Measurements from ENCODE around the gene SKA3. TPM values are rescaled to one million over a fixed set of nuclear protein-coding genes. Genes with fewer than 3 reads are reported as not detected.

SKA3 gene
- polyA plus RNA-seq, 1 donor (not counting 4 experiments of a cell fraction or from before 2014, with no cell fraction given): 13.4 TPM

DNA sequence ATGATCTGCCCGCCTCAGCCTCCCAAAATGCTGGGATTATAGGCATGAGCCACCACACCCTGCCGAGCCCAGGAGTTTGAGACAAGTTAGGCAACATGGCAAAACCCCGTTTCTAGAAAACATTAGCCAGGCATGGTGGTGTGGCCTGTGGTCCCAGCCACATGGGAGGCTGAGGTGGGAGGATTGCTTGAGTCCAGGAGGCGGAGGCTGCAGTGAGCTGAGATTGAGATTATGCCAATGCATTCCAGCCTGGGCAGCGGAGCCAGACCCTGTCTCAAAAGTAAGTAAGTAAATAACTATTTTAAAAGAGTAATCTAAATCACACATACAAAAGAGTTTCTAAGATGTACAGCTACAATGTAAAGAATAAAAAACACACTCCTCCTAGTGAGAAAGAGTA, 41.9 kb downstream of the SKA3 start:
- dilution Hi-C loops (cut with MboI; ENCODE audit: extremely low pct_ligation_motif_present, low sequenced_read_pairs): no loop called here
- Histone ChIP-seq H3K4me3 (ENCODE audit: control insufficient read depth in 2 of 3, extremely low read depth in 1 of 3, insufficient read depth in 2 of 3, low read depth in 1 of 3, low read length in 3 of 3) (no peak overlapping the region), H3K4me2 (ENCODE audit: control insufficient read depth, extremely low read depth, insufficient read depth, low read depth, low read length) (no peak overlapping the region), H3K27ac (ENCODE audit: control insufficient read depth, insufficient read depth, low read length) (no peak overlapping the region), H3K9me3 (ENCODE audit: control insufficient read depth, low read depth, low read length) (no peaks in the 10 kb centered on the region), H3K9me1 (ENCODE audit: control insufficient read depth, extremely low read depth, insufficient read depth, low read length) (no peaks in the 10 kb centered on the region), H3K9ac (ENCODE audit: control insufficient read depth, extremely low read depth, insufficient read depth, low read length) (no peak overlapping the region), H4K20me1 (ENCODE audit: control insufficient read depth, extremely low read depth, insufficient read depth, low read length) (no peaks in the 10 kb centered on the region), H3K79me2 (ENCODE audit: control insufficient read depth, insufficient read depth, low read length) (no peaks in the 10 kb centered on the region), H3K27me3 (ENCODE audit: control insufficient read depth, extremely low read depth, insufficient read depth, low read length) (no peaks in the 10 kb centered on the region), H2AFZ (ENCODE audit: control insufficient read depth, low read length) (no peak overlapping the region), H3K36me3 (ENCODE audit: control insufficient read depth in 2 of 2, extremely low read depth in 1 of 2, insufficient read depth in 2 of 2, low read length in 2 of 2) (no peaks in the 10 kb centered on the region), H3K4me1 (ENCODE audit: control insufficient read depth, extremely low read depth, insufficient read depth, low read length) (peaks cover under 1% of the 10 kb centered on the region)
- FAIRE-seq (no peak), DNase-seq (ENCODE audit: low read depth, low spot score) (no peak)
- TF ChIP-seq EZH2 (IDR thresholded peaks at IDR 0.05; ENCODE audit: low read length): no peak
- TF ChIP-seq, protein P1, sequence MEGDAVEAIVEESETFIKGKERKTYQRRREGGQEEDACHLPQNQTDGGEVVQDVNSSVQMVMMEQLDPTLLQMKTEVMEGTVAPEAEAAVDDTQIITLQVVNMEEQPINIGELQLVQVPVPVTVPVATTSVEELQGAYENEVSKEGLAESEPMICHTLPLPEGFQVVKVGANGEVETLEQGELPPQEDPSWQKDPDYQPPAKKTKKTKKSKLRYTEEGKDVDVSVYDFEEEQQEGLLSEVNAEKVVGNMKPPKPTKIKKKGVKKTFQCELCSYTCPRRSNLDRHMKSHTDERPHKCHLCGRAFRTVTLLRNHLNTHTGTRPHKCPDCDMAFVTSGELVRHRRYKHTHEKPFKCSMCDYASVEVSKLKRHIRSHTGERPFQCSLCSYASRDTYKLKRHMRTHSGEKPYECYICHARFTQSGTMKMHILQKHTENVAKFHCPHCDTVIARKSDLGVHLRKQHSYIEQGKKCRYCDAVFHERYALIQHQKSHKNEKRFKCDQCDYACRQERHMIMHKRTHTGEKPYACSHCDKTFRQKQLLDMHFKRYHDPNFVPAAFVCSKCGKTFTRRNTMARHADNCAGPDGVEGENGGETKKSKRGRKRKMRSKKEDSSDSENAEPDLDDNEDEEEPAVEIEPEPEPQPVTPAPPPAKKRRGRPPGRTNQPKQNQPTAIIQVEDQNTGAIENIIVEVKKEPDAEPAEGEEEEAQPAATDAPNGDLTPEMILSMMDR (optimal IDR thresholded peaks at IDR 0.05 in 1 of 3, IDR thresholded peaks at IDR 0.05 in 1 of 3, conservative IDR thresholded peaks at IDR 0.05 in 1 of 3; ENCODE audit: extremely low read depth in 1 of 3, insufficient read depth in 2 of 3, low read length in 3 of 3): no peak

GRCh38 chr13:21133077-21133476, 43.3 kb downstream of the SKA3 start:
- no peak overlapping the region for H3K27ac ChIP-seq (ENCODE audit: control insufficient read depth, insufficient read depth, low read length)
- DNase-seq (ENCODE audit: low read depth, low spot score) (no peak), FAIRE-seq (no peak)
- H4K20me1 ChIP-seq (ENCODE audit: control insufficient read depth, extremely low read depth, insufficient read depth, low read length): no peaks in the 10 kb centered on the region
- dilution Hi-C loops (cut with MboI; ENCODE audit: extremely low pct_ligation_motif_present, low sequenced_read_pairs): no loop called here
- no peak overlapping the region for H3K9ac ChIP-seq (ENCODE audit: control insufficient read depth, extremely low read depth, insufficient read depth, low read length)
- H2AFZ ChIP-seq (ENCODE audit: control insufficient read depth, low read length): no peak overlapping the region
- TF ChIP-seq, protein P1 (optimal IDR thresholded peaks at IDR 0.05 in 1 of 3, IDR thresholded peaks at IDR 0.05 in 1 of 3, conservative IDR thresholded peaks at IDR 0.05 in 1 of 3; ENCODE audit: extremely low read depth in 1 of 3, insufficient read depth in 2 of 3, low read length in 3 of 3): no peak
- TF ChIP-seq EZH2 (IDR thresholded peaks at IDR 0.05; ENCODE audit: low read length): no peak
- H3K36me3 ChIP-seq (ENCODE audit: control insufficient read depth in 2 of 2, extremely low read depth in 1 of 2, insufficient read depth in 2 of 2, low read length in 2 of 2): no peaks in the 10 kb centered on the region
- no peak overlapping the region for H3K4me3 ChIP-seq (ENCODE audit: control insufficient read depth in 2 of 3, extremely low read depth in 1 of 3, insufficient read depth in 2 of 3, low read depth in 1 of 3, low read length in 3 of 3)
- no peak overlapping the region for H3K4me2 ChIP-seq (ENCODE audit: control insufficient read depth, extremely low read depth, insufficient read depth, low read depth, low read length)
- no peaks in the 10 kb centered on the region for H3K4me1 ChIP-seq (ENCODE audit: control insufficient read depth, extremely low read depth, insufficient read depth, low read length)
- H3K9me3 ChIP-seq (ENCODE audit: control insufficient read depth, low read depth, low read length): no peaks in the 10 kb centered on the region
- H3K27me3 ChIP-seq (ENCODE audit: control insufficient read depth, extremely low read depth, insufficient read depth, low read length): no peaks in the 10 kb centered on the region
- H3K9me1 ChIP-seq (ENCODE audit: control insufficient read depth, extremely low read depth, insufficient read depth, low read length): no peaks in the 10 kb centered on the region
- no peaks in the 10 kb centered on the region for H3K79me2 ChIP-seq (ENCODE audit: control insufficient read depth, insufficient read depth, low read length)
